HL-60/S4 treated with retinoic acid at 250 ng/mL for 4 days and 3 days (cell line): ENCODE data around the gene DNHD1.

Experiments used
- in situ Hi-C: fragments of 300-500 bp; cut with MboI; formaldehyde crosslinking; loops from 2 replicates; pipeline ENCODE4 v1.7.0; 2022; ENCODE audit warnings: low sequenced_read_pairs

The DNHD1 gene, protein sequence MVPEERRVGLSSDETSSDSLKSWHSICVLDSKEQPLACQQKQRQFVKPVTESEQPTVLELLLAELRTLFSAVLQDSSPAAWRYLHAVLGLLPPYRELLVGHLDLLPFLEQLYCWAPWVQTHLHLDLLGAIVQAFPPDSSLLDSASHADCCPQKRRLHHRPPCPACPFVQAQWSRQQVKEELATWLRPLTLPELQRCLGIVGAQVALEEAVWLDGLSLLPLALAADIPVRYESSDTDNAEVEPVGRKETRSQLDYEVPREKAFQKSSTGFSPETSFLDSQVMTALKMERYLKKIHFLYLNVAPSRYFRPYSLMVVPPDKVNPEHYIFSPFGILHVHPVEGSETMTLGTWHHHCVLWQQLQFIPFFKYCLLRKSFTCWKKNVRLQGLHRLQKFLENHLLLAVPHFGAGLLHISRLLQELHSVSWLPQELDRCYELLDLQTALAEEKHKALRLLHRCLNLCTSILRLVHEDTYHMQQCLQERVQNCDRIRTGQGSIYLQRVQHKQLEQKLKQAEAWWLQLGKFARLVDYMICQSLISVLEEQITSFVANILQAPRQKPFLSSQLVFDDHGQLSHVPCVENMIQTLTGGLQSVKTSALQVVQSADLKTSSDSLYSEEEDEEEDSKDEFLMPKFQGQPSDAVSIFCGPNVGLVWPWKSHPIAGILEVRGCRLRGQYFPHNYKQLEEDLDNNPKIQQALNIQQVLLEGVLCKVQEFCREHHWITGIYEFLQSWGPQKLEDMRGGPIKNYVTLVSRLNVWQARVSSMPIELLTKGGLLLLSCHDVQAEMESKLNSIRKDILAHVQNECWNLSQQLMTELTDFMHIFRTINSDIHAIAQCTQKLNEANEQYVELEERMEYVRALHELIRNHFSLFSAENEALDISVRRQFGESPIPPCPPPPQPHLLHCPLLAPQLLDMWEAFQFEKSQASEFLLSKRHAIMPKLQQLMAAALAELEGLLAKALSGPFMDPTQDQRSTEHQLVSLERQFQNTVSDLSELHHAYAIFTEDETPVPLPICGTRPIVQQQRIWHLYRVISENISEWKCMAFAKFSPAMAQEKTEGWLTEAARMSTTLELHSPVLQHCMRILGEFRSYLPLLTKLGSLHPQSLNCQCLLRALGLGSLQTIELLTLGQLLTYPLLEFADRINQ (N-terminal part only)

DNA sequence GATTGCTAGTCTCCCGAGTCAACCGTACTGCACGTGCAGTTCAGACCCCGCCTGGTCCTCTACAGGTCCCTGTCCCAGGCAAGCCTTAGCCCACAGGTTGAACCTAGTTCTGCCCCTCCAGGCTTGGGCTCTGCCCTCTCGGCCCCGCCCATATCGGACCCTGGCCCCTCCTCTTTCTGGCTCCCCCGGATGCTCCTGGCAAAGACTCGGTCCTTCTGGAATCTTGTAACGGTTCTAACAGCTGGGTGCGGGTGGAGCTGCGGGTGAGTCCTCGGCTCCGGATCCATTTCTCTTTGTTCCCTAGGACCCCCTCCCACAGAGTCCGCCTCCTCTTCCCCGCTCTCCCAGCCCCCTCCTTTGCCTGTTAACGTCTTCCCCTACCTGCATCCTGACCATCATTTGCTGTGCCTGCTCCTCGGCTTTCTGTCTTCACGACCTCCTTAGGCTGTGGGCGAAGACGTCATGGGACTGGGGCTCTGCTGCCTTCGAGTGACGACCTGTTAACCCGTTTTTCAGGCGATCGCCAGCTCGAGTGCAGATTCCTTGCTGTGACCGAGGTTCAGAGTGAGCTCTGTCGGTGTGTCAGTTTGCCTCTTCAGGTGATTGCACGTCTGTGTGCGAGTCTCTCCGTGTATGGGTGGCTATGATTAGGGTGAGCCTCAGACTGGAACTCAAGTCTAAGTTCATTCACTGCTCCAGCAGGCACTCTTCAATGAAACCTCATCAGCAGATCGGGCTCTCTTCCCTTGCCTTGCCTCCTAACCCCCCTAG, at the start of gene DNHD1:
TSS of gene DNHD1 (plus strand) at position 212 of the 771 bp plus-strand sequence. CDS start 936 bp downstream, outside the sequence.
- in situ Hi-C loops, result no loop called here

DNA sequence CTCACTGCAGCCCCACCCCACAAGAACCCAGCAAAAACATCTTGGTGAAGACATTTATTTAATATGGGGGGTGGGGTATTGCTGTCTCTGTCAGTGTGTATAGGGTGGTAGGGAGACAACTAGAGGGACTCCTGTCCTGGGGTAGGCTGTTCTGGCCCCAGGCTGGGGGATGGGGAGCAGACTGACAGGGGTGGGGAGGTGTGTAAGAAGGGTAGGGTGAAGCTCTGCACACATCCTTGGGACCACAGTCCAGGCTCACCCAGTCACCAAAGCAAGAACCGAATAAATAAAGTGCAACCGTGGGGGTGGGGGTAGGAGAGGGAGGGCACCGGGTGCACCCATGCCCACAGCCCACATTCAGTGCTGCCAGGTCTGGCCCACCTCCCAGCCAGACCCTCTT, 48.5 kb upstream of the DNHD1 start:
- in situ Hi-C loops, result no loop called here

DNA sequence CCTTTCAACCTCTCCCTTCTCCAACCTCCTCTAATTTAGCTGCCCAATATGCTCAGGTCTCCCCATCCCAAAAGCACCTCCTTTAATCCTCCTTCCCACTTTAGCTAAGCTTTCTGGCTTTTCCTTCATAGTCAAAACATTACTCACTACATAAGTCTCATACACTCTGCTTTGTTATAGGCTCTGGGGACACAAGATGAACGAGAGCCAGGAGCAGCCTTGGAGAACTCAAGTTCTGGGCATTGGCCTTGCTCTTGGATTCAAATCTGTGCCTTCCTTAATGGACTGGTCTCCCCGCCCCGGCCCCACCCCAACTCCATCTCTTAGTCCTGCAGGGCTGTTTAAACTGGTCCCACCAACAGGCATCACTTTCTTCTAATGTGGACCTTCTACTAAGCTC, 44.9 kb upstream of the DNHD1 start:
- in situ Hi-C loops, result no loop called here

DNA sequence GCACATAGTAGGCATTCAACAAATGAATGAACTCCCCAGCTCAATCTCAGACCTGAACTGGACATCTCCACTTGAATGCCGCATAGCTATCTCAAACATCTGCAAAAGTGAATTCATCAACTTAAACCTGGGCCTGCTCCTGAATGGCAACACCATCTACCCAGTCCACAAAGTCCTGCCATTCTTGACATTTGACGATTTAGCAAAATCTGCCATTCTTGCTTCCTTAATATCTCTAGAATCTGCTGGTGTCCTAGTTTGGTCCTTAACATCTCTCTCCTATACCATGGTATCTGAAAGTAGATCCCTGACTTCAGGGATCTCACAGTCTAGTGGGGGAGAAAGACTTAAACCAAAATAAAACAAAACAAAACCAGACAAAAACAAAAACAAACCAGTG, 43.9 kb upstream of the DNHD1 start:
- in situ Hi-C loops, result no loop called here

DNA sequence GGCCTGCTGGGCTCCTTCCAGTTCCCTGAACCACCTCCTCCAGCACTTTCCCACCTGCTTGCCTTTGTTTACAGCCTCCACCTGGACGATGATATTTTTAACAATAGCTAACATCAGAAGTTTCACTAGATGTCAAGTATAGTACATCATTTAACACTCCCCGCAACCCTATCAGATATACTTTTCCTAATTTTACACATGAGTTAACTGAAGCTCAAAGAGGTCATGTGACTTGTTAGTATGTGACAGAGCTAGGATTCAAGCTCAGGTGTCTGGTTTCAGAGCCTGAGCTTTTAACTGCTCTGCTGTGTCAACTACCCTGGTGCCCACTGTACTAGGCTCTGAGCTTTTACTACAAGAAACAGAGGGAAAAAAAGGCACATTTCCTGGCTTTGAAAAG, 42.0 kb upstream of the DNHD1 start:
- in situ Hi-C loops, result no loop called here

DNA sequence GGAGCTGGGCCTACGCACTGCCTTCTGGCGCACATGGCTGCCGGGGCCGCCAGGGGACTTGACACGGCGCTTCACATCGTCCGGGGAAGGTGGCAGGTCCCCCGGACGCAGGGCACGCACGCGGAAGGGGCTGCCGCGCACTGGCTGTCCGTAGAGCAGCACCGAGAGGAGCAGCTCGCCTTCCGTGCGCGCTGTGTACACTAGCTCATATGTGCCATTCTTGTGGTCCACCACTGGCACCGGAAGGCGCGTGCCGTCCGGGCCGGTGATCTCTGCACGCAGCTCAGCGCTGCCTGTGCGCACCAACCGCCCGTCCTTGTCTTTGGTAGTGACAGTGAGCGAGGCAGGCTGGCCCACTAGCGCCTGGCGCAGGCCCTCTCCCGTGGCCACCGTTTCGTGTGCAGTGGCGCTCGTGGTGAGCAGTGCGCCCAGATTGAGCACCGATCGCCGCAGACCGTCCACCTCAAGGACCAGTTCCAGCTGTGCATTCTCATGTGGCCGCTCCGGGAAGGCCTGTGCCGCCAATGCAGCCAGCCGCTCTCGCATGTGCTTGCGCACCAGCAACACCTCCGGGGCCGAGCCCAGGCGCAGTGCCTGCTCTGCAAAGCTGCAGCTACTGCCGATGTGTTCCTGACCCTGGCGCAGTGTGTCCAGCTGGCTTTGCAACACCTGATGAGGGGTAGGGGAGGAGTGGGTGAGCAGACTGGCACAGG, 40.6 kb upstream of the DNHD1 start:
- in situ Hi-C loops, result no loop called here

DNA sequence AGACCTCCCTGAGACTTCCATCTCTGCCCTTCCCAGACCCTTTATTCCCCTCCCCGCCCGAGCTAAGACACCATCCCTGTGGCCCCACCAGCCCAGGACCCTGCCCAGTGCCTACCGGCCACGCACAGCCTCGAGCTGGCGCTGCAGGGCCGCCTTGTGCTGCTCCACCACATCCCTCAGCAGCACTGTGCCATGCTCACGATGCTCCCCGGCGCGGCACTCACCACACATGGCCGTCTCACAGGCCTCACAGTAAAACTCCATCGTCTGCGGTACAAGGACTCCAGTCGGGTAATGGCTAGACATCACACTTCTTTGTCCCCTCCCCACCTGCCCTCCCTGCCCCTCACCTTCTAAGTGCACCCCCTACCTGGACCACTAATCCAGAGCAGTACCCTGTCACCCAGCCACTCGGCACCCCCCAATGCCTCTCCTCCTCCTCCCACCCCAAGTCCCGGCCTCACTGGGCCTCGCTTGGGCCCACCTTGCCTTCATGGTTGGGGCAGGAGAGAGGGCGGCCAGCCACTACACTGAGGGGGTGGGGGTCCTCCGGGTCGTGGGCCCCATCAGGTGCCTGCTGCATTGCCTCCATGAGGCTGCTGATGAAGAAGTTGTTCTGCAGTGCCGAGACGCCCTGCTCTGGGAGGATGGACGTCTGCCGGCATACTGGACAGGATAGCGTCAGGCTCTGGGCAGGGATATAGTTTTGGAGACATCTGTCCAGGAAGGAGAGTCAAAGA, 39.3 kb upstream of the DNHD1 start:
- in situ Hi-C loops, result no loop called here

DNA sequence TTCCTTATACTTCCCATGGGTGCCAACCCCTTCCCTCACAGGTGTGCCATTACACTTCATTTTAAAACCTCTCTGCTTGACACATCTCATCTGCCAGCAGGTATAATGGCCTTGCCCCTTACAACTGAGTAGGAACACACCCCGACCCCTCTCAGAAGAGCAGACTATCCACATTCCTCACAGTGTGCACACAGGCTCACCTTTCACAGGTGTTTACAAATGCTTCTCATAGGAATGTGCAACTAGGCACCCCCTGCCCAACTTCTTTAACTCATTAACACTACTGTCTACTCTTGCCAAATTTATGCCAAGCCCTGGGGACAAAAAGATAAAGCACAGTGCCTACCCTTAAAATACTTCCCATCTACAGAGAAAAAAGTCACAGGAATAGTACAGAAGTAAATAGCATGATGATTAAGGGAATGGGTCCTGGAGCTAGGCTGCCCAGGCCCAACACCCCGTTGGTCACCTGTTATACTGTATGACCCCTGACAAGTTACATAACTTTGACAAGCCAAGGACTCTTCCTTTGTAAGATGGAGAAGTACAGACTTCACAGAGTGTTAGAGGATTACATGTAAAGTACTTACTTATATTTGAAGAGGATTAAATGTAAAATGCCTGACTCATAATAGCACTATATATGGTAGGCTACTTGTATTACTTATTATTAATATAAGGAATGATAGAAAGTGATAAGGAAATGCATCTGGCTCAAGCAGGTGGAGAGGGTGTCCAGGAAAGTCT, 38.6 kb upstream of the DNHD1 start:
- in situ Hi-C loops, result no loop called here

DNA sequence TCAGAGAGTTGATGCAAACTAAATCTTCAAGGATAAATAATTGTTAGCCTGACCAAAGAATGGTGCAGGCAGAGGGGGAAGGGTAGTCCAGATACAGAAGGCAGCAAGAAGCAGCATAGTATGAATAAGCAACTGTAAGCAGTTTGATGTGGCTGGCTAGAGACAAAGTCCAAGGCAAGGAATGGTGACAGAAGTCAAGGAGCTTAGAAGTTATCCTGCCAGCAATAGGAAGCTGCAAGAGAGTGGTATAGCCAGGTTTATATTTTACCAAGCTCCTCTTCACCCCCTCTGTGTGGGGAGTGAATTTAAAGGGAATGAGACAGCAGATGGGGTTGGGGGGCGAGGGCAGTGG, 38.0 kb upstream of the DNHD1 start:
- in situ Hi-C loops, result no loop called here

DNA sequence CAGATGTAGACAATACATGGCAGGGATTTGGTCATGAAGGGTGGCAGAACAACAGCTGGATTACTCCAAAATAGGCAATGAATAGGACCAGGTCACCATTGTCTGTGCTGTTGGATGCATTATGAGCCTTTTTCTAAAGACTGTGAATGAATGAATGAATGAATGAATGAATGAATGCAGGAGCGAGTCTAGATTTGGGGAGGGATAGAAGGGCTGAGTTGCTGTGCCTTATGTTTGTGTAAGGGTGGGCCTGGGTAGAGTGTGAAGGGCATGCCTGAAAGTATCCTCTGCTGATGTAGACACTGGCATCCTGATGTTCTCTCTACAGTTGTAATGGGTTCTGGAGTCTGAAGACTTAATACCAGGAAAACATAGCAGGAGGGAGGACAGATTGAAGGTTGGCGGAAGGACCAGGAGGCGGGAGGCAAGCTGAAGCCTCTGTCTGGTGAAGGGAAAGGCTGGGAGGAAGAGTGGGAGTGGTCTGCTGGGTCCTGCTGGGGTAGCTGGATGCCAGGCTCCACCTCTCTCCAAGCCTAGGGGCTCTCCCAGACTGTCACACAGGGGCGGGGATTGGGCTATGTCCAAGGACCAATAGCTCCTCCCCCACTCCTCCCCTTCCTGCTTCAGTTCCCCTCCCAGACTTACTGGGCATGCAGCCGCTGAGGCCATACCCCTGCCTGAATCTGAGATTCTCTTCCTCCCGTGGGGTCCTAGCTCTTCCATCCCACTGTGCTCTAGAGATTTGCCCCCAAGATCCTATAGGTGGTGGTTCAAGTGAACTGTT, 28.2 kb upstream of the DNHD1 start:
- in situ Hi-C loops, result no loop called here

DNA sequence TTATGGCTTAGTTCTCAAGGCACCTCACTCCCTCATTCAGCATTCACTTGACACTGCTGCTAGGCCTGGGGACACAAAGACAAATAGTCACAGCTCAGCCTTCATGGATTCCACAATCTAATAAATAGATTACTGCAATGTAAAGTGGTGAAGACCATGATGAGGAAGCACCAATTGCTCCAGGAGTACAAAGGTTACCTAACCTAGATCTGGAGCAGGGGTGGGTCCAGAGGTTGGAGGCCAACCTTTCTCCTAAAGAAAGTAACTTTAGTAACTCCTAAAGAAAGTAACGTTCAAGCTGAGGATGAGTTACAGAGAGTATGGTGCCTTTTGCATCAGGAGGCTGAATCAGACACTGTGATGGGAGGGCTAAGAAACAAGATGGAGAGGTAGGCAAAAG, 27.5 kb upstream of the DNHD1 start:
- in situ Hi-C loops, result no loop called here

DNA sequence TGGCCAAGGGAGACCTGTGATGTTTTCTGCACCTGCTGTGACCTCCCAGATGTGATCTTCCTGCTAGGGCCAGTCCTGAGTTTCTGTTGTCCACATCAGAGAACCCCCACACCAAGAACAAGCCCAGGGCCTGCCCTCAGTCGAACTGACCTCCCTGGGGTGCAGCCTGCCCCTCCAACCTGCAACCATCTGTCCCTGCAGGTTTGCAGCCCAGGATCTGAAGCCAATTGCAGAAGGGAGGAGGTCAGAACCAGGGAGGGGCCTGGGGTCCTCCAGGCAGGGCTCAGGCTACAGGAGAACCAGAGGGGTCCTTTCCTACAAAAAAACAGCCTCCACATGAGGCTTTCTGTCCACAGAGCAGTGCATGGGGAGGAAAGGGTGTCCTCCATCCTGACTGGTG, 24.1 kb upstream of the DNHD1 start:
- in situ Hi-C loops, result no loop called here

DNA sequence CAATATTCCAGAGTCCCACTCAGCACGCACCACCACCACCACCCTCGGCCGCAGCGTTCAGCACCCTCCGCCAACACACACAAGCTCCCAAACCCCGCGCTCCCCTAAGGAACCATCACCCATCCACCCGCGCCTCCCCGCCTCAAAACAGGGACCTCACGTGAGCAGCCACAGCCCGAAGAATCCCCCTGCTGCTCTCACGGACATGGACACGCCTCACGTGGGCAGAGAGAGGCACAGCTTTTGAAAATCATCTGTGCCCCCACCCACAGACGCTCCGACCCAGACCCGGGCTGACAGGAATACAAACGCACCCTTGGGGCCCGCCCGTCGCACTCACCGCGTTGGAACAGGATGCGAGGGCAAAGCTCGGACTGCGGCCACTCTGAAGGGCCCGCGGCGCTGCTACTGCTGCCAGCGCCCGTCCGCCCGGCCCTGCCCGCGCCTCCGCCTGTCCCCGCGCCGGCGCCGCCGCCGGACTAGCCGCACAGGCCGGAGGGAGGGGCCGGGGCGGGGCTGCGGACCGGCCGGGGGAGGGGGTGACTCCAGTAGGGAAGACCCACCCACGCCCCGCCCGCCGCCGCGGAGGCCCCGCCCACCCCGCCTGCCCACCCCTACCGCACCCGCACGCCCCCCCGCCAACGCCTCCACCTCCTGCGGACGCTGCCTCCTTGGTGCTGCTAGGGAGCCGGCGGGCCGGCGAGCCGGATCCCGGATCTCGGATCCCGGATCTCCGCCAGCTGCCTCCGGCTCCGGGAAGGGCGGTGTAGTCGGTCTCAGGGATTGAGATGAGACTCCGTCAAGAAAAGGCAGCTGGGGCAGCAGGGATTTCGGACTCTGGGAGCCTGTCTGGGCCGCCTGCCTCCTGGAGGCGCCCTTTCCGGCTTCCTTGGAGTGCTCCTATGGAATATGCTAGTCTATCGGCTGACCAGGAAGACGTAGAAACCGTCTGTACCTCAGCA, 23.3 kb upstream of the DNHD1 start, which contains the start of gene TRIM3:
TSS of gene TRIM3 (minus strand) at position 491 of the 962 bp plus-strand sequence. CDS start 8,246 bp downstream, outside the sequence.
- in situ Hi-C loops, result no loop called here

DNA sequence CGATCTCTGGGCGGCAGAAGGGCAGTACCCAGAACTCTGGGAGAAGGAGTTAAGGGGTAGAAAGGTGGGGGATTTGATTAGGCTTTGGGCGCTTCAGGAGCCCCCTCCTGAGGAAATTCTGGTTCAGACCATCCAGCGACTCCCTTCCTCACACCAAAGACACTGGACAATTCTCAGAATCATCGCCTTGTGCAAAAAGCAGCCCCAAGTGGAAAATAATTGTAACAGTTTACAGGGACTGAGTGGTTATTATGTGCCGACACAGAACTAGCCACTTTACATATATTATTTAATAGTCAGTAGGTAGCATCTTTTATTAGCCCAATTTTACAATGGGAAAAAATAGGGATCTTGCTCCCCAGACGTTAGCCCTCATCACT, 22.7 kb upstream of the DNHD1 start:
- in situ Hi-C loops, result no loop called here

DNA sequence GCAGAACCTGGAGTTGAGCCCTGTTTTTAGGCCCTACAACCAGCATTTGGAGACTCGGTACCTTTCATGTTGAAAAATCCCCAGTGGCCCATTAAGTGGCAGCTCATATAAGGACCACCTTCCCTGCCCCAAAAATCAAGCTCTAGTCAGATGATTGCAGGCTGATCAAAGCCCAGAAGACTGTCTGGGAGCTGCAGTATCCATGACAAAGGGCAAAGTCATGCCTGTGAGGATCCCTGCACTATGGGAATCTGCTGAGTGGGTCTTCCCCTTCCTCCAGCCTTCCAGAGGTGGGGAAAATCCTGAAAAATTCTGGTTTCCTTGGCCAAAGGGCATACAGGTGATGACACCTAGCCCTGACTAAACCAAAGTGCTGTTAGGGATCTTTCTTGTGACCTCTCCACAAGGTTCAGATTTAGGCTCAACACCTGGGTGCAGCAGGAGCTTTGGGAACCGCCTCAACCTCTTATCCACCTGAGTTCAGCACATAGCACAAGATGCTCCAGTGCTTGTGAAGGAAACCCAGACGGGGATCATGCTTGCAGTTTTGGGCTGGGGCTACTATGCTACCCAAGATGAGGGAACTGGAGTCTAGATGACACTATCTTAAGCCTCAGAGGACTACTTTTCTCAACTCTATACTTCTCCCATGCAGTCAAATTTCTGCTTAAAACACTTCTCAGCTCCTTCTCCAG, 22.1 kb upstream of the DNHD1 start:
- in situ Hi-C loops, result no loop called here

DNA sequence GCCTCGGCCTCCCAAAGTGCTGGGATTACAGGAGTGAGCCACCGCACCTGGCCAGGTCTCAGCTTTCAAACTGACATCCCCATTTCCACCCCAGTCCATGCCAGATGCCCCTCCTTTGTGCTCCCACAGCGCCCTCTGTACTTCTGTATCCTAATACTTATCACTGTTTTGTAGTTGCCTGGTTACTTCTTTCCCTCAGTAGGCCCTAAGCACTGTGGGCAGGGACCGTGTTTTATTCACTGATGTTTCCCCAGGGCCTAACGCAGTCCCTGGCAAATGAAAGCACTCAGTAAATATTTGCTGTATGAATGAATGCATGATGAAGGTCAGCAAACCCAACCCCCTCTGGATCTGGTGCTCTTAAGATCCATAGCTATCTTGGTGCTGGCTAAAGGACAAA, 21.1 kb upstream of the DNHD1 start:
- in situ Hi-C loops, result no loop called here
